Body of pancreas (tissue), 4 donors: ENCODE measurements around the gene RCAN2. TPM values are rescaled to one million over a fixed set of nuclear protein-coding genes. Genes with fewer than 3 reads are reported as not detected.

ENCODE experiments used
- ATAC-seq: fragments of 150-250 bp; one replicate; pipeline ENCODE4 v1.9.1; 2016
- DNase-seq, 4 donors: peaks; one replicate each; pipeline ENCODE4 v3.0.0-alpha.2; 2019
- H3K27ac ChIP-seq, 4 donors: fragments of 200-600 bp; sonication (generic); 1 replicate in 3 of 4; 2 replicates in 1 of 4; pipeline versions ENCODE4 v1.5.1 to v1.6.1; 2016 to 2019; ENCODE audit warnings: mild to moderate bottlenecking in 1 of 4, mixed read lengths in 1 of 4, moderate library complexity in 1 of 4
- H3K27me3 ChIP-seq, 2 donors: fragments of 200-600 bp; sonication (generic); one replicate each; pipeline ENCODE4 v1.6.0; 2016; ENCODE audit warnings: mild to moderate bottlenecking in 1 of 2
- H3K36me3 ChIP-seq, 2 donors: fragments of 200-600 bp; sonication (generic); replicated peaks in 1 of 2; 2 replicates each; pipeline ENCODE4 v1.5.1; 2016; ENCODE audit warnings: low read depth in 2 of 2; ENCODE audit not compliant: insufficient read depth in 1 of 2
- H3K4me1 ChIP-seq: fragments of 200-600 bp; sonication (generic); one replicate; pipeline ENCODE4 v1.6.0; 2016
- H3K4me3 ChIP-seq, 2 donors: fragments of 200-600 bp; sonication (generic); 1 replicate in 1 of 2; 2 replicates in 1 of 2; pipeline ENCODE4 v1.5.1; 2016 to 2019
- H3K9me3 ChIP-seq, 3 donors: fragments of 200-600 bp; sonication (generic); 1 replicate in 2 of 3; 2 replicates in 1 of 3; pipeline ENCODE4 v1.5.1; 2016
- POLR2A ChIP-seq, 3 donors: fragments of 450-650 bp; IDR thresholded peaks; one replicate each; pipeline ENCODE4 v1.6.1; 2016; ENCODE audit warnings: antibody characterized with exemption in 3 of 3, mild to moderate bottlenecking in 2 of 3
- WGBS, 2 donors: methylation state at CpG; one replicate each; pipeline ENCODE4 v1.1.5; 2017; 5-methylcytosine and 5-hydroxymethylcytosine counted together
- intact Hi-C: fragments of 100-400 bp; cut with DNase I; formaldehyde crosslinking; loops from one replicate; pipeline ENCODE4 v1.15.1; 2023
- total RNA-seq, 2 donors: library from RNA; depleted of rRNA; stranded (reverse); fragments of >200 nt; gene quantifications; one replicate each; pipeline ENCODE4 v1.1.0, GENCODE V29; 2016
- TF ChIP-seq, protein P1 (sequence below), 7 experiments: fragments of 450-650 bp in 4 of 7; fragments of 200-600 bp in 3 of 7; sonication (generic) in 3 of 7; IDR thresholded peaks; one replicate each; pipeline ENCODE4 v1.5.1; 2016 to 2019; ENCODE audit warnings: antibody characterized with exemption in 7 of 7

The RCAN2 gene
- total RNA-seq = 1 to 10 TPM; 5.3 to 6.5 TPM

- no peaks in the 10 kb centered on the region for H3K27me3 ChIP-seq
- peak; percentile 84 for ATAC-seq
- DNase-seq = peak; percentile 65 to 76 (median 75)
- no peaks in the 10 kb centered on the region for H3K9me3 ChIP-seq
- peak within 1 kb of the TSS; percentile 41 to 91 for H3K4me3 ChIP-seq
- no peaks in the 10 kb centered on the region for H3K36me3 ChIP-seq
- TF ChIP-seq, protein P1, sequence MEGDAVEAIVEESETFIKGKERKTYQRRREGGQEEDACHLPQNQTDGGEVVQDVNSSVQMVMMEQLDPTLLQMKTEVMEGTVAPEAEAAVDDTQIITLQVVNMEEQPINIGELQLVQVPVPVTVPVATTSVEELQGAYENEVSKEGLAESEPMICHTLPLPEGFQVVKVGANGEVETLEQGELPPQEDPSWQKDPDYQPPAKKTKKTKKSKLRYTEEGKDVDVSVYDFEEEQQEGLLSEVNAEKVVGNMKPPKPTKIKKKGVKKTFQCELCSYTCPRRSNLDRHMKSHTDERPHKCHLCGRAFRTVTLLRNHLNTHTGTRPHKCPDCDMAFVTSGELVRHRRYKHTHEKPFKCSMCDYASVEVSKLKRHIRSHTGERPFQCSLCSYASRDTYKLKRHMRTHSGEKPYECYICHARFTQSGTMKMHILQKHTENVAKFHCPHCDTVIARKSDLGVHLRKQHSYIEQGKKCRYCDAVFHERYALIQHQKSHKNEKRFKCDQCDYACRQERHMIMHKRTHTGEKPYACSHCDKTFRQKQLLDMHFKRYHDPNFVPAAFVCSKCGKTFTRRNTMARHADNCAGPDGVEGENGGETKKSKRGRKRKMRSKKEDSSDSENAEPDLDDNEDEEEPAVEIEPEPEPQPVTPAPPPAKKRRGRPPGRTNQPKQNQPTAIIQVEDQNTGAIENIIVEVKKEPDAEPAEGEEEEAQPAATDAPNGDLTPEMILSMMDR (IDR thresholded peaks at IDR 0.05) = peak in 1 of 7 experiments; percentile 3
- peak; percentile 37 to 47 (median 38) for TF ChIP-seq POLR2A (IDR thresholded peaks at IDR 0.05)
- 0 to 1% methylated on average over 4 to 51 of the region's 51 CpGs for WGBS, 2 donors
- peaks cover 22% of the 10 kb centered on the region for H3K4me1 ChIP-seq
- intact Hi-C loops = no loop called here
- H3K27ac ChIP-seq = peak within 1 kb of the TSS; percentile 70 to 84 (median 77)
Observed at GRCh38 chr6:46491201-46491627, at the start of gene RCAN2. TSS of gene RCAN2 (minus strand) at chr6:46491449.

DNA sequence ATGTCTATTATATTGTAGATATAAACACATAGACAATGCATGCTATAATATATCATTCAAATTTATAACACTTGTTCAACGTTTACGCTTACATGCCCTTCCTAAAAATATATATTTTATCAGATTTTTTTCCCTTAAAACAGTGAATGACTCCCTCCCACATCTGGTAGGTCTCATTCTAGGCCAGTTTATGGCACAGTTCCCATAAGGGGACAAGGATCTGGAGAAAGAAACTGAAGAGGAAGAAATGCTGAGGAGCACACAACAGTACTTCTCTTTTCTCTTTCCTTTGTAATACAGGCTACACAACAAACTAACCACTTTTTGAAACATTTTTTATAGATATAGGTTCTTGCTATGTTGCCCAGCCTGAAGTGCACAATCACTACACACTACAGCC is 48.6 kb upstream of the RCAN2 start:
- no peak overlapping the region for H3K27ac ChIP-seq
- 57 to 84% methylated on average over 2 of the region's 2 CpGs for WGBS, 2 donors
- DNase-seq (no peak), ATAC-seq (no peak)
- no peaks in the 10 kb centered on the region for H3K36me3 ChIP-seq
- H3K9me3 ChIP-seq = no peaks in the 10 kb centered on the region
- no peak overlapping the region for H3K4me3 ChIP-seq
- TF ChIP-seq POLR2A (IDR thresholded peaks at IDR 0.05) = no peak
- TF ChIP-seq, protein P1 (IDR thresholded peaks at IDR 0.05) = no peak
- no peaks in the 10 kb centered on the region for H3K4me1 ChIP-seq
- intact Hi-C loops = no loop called here
- no peaks in the 10 kb centered on the region for H3K27me3 ChIP-seq

DNA sequence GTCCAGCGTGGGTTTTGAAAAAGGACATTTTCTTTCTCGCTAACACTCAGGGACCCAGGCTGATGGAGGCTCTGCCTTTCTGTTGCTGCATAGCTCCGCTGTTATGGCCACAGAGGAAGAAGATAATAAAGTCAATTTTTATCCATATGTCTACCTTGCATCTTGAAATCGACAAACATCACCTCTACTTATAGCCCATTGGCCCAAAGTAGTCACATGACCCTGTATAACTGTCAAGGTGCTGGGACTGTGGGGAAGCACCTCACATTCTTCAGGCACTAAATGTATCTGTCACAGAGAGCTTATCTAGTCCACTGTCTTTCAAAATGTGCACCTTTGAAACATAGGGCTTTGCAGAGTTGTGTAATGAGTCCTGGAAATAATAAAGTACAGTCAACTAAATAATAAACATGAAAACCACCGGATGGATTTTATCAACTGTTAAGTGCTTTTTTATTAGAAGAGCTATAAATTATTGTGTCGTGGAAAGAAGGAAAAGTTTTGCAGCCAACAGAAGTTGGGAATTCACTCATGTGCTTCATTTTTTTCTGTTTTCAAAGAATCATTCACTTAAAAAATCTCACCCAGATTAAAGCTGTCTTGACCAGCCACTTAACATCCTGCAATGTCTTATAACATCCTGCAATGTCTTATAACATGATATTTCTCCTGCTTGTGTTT is 47.7 kb upstream of the RCAN2 start:
- DNase-seq (no peak), ATAC-seq (no peak)
- Histone ChIP-seq H3K9me3 (no peaks in the 10 kb centered on the region), H3K27ac (no peak overlapping the region), H3K4me1 (no peaks in the 10 kb centered on the region), H3K36me3 (no peaks in the 10 kb centered on the region), H3K27me3 (no peaks in the 10 kb centered on the region), H3K4me3 (no peak overlapping the region)
- WGBS, 2 donors = 53 to 58% methylated on average over 6 of the region's 6 CpGs
- intact Hi-C loops = no loop called here
- no peak for TF ChIP-seq POLR2A (IDR thresholded peaks at IDR 0.05)
- TF ChIP-seq, protein P1 (IDR thresholded peaks at IDR 0.05) = no peak

- no peaks in the 10 kb centered on the region for H3K27me3 ChIP-seq
- H3K27ac ChIP-seq = no peak overlapping the region
- no peak for ATAC-seq
- no peaks in the 10 kb centered on the region for H3K9me3 ChIP-seq
- intact Hi-C loops = no loop called here
- no peak for TF ChIP-seq POLR2A (IDR thresholded peaks at IDR 0.05)
- TF ChIP-seq, protein P1 (IDR thresholded peaks at IDR 0.05) = no peak
- no peaks in the 10 kb centered on the region for H3K36me3 ChIP-seq
- WGBS, 2 donors = 65 to 68% methylated on average over 3 of the region's 3 CpGs
- no peaks in the 10 kb centered on the region for H3K4me1 ChIP-seq
- DNase-seq = no peak
- H3K4me3 ChIP-seq = no peak overlapping the region
Observed at GRCh38 chr6:46530896-46531295, 39.6 kb upstream of the RCAN2 start.
